GM19351 (cell line): ENCODE results near the gene TMEM250.

Experiments used
- ATAC-seq: cut with Tn5 transposase; IDR thresholded peaks from one replicate; pipeline ENCODE4 v1.9.1; 2021; ENCODE audit warnings: mild to moderate bottlenecking, moderate library complexity; ENCODE audit not compliant: unreplicated experiment

The TMEM250 gene

GRCh38 chr9:136133191-136133958, 14.7 kb upstream of the TMEM250 start:
- no peak for ATAC-seq

- ATAC-seq: no peak
Measured at GRCh38 chr9:136132512-136133050, 13.9 kb upstream of the TMEM250 start.

GRCh38 chr9:136131629-136132511, 13.2 kb upstream of the TMEM250 start:
- ATAC-seq: no peak

- ATAC-seq: no peak
Measured at GRCh38 chr9:136129176-136129575, 10.5 kb upstream of the TMEM250 start.

- ATAC-seq: no peak
Measured at GRCh38 chr9:136128436-136128835, 9.8 kb upstream of the TMEM250 start.

GRCh38 chr9:136127313-136127712, 8.6 kb upstream of the TMEM250 start:
- no peak for ATAC-seq

GRCh38 chr9:136124976-136125692, 6.5 kb upstream of the TMEM250 start:
- ATAC-seq: no peak

- no peak for ATAC-seq
Measured at GRCh38 chr9:136122425-136123383, 4.0 kb upstream of the TMEM250 start.

GRCh38 chr9:136121801-136122200, 3.1 kb upstream of the TMEM250 start:
- ATAC-seq: no peak

- no peak for ATAC-seq
Measured at GRCh38 chr9:136120438-136120844, 1.8 kb upstream of the TMEM250 start.

GRCh38 chr9:136119883-136120393, 1.3 kb upstream of the TMEM250 start:
- no peak for ATAC-seq

- ATAC-seq: peak; percentile 10
Measured at GRCh38 chr9:136119061-136119882, 597 bp upstream of the TMEM250 start.

GRCh38 chr9:136117916-136118319, 757 bp downstream of the TMEM250 start:
- no peak for ATAC-seq

GRCh38 chr9:136117291-136117915, 1.3 kb downstream of the TMEM250 start:
- peak; percentile 29 for ATAC-seq

- ATAC-seq: no peak
Measured at GRCh38 chr9:136116360-136117098, 2.1 kb downstream of the TMEM250 start.

GRCh38 chr9:136115641-136116359, 2.9 kb downstream of the TMEM250 start:
- ATAC-seq: no peak

- ATAC-seq: no peak
Measured at GRCh38 chr9:136115206-136115605, 3.5 kb downstream of the TMEM250 start.
